ENCODE measurements around the gene SFI1.

DNA sequence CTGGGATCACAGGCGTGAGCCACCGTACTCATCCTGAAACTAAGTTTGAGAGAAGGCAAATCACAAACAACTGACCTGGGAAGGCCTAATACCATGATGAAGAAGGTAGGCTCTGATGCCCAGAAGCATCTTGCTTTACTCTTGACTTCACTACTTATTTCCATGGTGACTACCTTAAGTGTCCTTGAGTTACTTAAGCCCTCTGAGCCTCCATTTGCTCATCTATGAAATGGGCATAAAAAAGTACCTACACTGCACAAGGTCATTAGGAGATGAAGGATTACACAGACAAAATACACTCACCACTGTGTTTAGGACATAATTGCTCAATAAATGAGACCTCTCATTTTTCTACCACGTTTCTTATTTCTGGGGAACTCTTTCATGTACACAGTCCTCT is 34.6 kb upstream of the SFI1 start:
- TF ChIP-seq CTCF (IDR thresholded peaks at IDR 0.05), result no peak
- no peak for TF ChIP-seq POLR2A (IDR thresholded peaks at IDR 0.05)

Data from esophagus squamous epithelium (tissue), 4 donors.